ENCODE results near the gene PALD1. TPM values are rescaled to one million over a fixed set of nuclear protein-coding genes. Genes with fewer than 3 reads are reported as not detected.

Gene PALD1
- total RNA-seq, 1 donor from 2014 or later: 7.6 TPM

GRCh38 chr10:70552586-70552985, 74.0 kb downstream of the PALD1 start:
- no peak for DNase-seq (ENCODE audit: low spot score)

- no peak for DNase-seq (ENCODE audit: low spot score)
Measured at GRCh38 chr10:70555371-70555770, 76.8 kb downstream of the PALD1 start.

- DNase-seq (ENCODE audit: low spot score): no peak
Measured at GRCh38 chr10:70557086-70557845, 78.7 kb downstream of the PALD1 start.

GRCh38 chr10:70557876-70558275, 79.3 kb downstream of the PALD1 start:
- no peak for DNase-seq (ENCODE audit: low spot score)

GRCh38 chr10:70558295-70558694, 79.7 kb downstream of the PALD1 start:
- no peak for DNase-seq (ENCODE audit: low spot score)

- DNase-seq (ENCODE audit: low spot score): no peak
Measured at GRCh38 chr10:70558871-70559810, 80.6 kb downstream of the PALD1 start.

GRCh38 chr10:70559861-70560260, 81.3 kb downstream of the PALD1 start:
- DNase-seq (ENCODE audit: low spot score): no peak

- no peak for DNase-seq (ENCODE audit: low spot score)
Measured at GRCh38 chr10:70560511-70560941, 82.0 kb downstream of the PALD1 start.

- no peak for DNase-seq (ENCODE audit: low spot score)
Measured at GRCh38 chr10:70561070-70561469, 82.5 kb downstream of the PALD1 start.

- DNase-seq (ENCODE audit: low spot score): no peak
Measured at GRCh38 chr10:70561558-70561957, 83.0 kb downstream of the PALD1 start.

- no peak for DNase-seq (ENCODE audit: low spot score)
Measured at GRCh38 chr10:70562036-70562755, 83.6 kb downstream of the PALD1 start.

- no peak for DNase-seq (ENCODE audit: low spot score)
Measured at GRCh38 chr10:70563230-70563629, 84.7 kb downstream of the PALD1 start.

- DNase-seq (ENCODE audit: low spot score): no peak
Measured at GRCh38 chr10:70564113-70564725, 85.7 kb downstream of the PALD1 start.

- DNase-seq (ENCODE audit: low spot score): no peak
Measured at GRCh38 chr10:70564901-70565351, 86.4 kb downstream of the PALD1 start.

GRCh38 chr10:70565556-70566514, 87.3 kb downstream of the PALD1 start:
- no peak for DNase-seq (ENCODE audit: low spot score)

- DNase-seq (ENCODE audit: low spot score): no peak
Measured at GRCh38 chr10:70566515-70567290, 88.1 kb downstream of the PALD1 start.

- no peak for DNase-seq (ENCODE audit: low spot score)
Measured at GRCh38 chr10:70567603-70568002, 89.0 kb downstream of the PALD1 start.

GRCh38 chr10:70568113-70568512, 89.5 kb downstream of the PALD1 start:
- no peak for DNase-seq (ENCODE audit: low spot score)
